H1 (cell line): Measurements from ENCODE around the gene NKAIN4. TPM values are rescaled to one million over a fixed set of nuclear protein-coding genes. Genes with fewer than 3 reads are reported as not detected.

ENCODE experiments used
- E2F6 ChIP-seq: IDR thresholded peaks from 2 replicates; pipeline ENCODE4 v1.6.1; 2012; ENCODE audit warnings: inconsistent platforms
- EGR1 ChIP-seq: IDR thresholded peaks from 2 replicates; pipeline ENCODE4 v1.6.1; 2011; ENCODE audit warnings: low read depth, low read length, borderline replicate concordance
- MAFK ChIP-seq: IDR thresholded peaks from 2 replicates; pipeline ENCODE4 v1.6.1; 2012; ENCODE audit warnings: low read depth, mild to moderate bottlenecking, improper control_type of control experiment, low read length
- NANOG ChIP-seq: IDR thresholded peaks from 2 replicates; pipeline ENCODE4 v1.6.1; 2011; ENCODE audit warnings: low read length, low read depth, mild to moderate bottlenecking, inconsistent platforms; ENCODE audit not compliant: insufficient read depth, poor library complexity, severe bottlenecking
- PHF8 ChIP-seq: fragments of 200-600 bp; sonication (generic); conservative IDR thresholded peaks from 2 replicates; pipeline ENCODE4 v1.7.1; 2012; ENCODE audit warnings: low read depth, mild to moderate bottlenecking, inconsistent platforms, low read length, moderate library complexity
- POLR2A ChIP-seq, 2 experiments: IDR thresholded peaks; 1 replicate in 1 of 2; 2 replicates in 1 of 2; pipeline ENCODE4 v1.6.1; 2011; ENCODE audit warnings: low read depth in 2 of 2, low read length in 2 of 2, mild to moderate bottlenecking in 2 of 2; ENCODE audit errors: control extremely low read depth in 1 of 2
- SIRT6 ChIP-seq: IDR thresholded peaks from one replicate; pipeline ENCODE4 v1.7.1; 2012; ENCODE audit warnings: low read length, inconsistent platforms
- SIX5 ChIP-seq: IDR thresholded peaks from 2 replicates; pipeline ENCODE4 v1.6.1; 2011; ENCODE audit warnings: mild to moderate bottlenecking, low read depth, low read length
- SP2 ChIP-seq: IDR thresholded peaks from 2 replicates; pipeline ENCODE4 v1.6.1; 2012; ENCODE audit warnings: mild to moderate bottlenecking, low read length, inconsistent platforms
- SRF ChIP-seq: IDR thresholded peaks from 2 replicates; pipeline ENCODE4 v1.6.1; 2011; ENCODE audit warnings: mild to moderate bottlenecking, low read depth, low read length, moderate library complexity
- polyA plus RNA-seq, 7 experiments: library from polyadenylated mRNA; depleted of rRNA in 3 of 7; stranded (reverse) in 5 of 7; unstranded in 2 of 7; fragments of >200 nt in 5 of 7; fragments of 200-250 nt in 2 of 7; gene quantifications; 1 replicate in 5 of 7; 2 replicates in 1 of 7; 4 replicates in 1 of 7; pipeline versions ENCODE4 v1.2.1 to v1.2.3, GENCODE V29; 2011 to 2013; ENCODE audit warnings: missing spikeins in 2 of 7, mixed read lengths in 2 of 7
- total RNA-seq: library from RNA; stranded (reverse); fragmentation: NEBNext Ultra II Directional; extraction: Animal tissue kit (Norgen Biotek cat#: 25700); gene quantifications from 2 replicates; pipeline ENCODE4 v1.2.1, GENCODE V29; 2021

Gene NKAIN4
- total and polyA plus RNA-seq, 2 of the 8 experiments (the other 6 are each of a cell fraction or from before 2014, with no cell fraction given) = 6.9 to 17.0 TPM

DNA sequence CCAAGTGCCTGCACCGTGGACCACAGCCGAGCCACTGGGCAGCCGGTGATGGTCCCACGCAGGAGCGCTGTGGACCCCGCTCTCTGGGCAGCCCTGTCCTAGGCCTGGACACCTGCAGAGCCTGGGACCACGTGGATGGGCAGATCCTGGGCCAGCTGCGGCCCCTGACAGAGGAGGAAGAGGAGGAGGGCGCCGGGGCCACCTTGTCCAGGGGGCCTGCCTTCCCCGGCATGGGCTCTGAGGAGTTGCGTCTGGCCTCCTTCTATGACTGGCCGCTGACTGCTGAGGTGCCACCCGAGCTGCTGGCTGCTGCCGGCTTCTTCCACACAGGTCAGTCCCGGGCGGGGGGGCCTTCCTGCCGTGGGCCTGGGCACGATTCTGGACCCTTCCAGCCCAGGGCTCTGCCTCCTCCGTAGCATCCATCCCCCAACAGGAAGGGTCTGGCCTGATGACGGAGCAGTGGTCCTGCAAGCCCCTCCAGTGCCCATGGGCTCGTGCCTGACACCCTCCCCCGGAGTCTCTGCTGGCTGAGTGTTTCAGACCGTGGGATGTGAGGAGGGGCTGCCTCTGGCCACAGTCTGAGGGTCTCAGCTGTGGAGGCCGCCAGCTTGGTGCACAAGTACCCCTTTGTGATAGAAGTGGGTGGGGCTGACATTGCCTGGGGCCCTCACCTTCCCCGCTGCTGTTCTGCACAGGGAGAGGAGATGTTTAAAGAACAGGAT, 18.0 kb downstream of the NKAIN4 start (continued):
- TF ChIP-seq SRF (no peak), EGR1 (no peak), NANOG (no peak), SIRT6 (no peak), PHF8 (no peak), SIX5 (no peak), MAFK (no peak), E2F6 (no peak), SP2 (no peak), POLR2A (IDR thresholded peaks at IDR 0.05; ENCODE audit: control extremely low read depth in 1 of 2, low read depth in 2 of 2, low read length in 2 of 2) (no peak)
